ENCODE results near the gene CIB4.

DNA sequence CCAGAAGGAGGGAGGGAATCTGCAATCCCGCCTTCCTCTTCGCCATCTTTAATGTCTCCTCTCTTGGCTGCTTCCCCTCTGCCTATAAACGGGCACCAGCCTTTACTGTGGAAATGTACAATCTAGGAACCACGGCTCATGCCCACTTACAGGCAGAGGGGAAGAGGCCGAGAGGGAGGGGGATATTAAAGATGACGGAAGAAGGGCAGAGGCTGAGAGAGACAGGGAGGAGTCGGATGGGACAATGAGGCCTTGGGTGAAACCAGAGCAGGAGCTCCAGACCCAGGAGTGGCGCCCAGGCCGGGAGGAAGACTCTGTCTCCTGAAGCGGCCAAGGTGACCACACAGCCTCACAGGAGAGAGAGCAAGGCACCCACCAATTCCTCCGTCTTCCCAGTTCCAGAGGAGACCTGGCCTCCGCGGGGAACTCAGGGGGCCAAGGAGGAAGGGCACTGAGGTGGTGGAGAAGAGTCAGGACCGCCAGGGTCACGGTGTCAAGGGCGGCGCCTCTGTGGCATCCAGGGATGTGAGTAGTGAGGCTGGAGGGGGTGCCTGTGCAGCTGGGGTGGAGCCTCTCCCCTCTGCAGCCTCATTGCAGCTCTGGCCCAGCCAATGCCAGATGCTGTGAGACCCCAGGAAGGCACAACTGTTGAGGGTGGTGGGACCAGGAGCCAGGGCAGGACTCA, 67.8 kb downstream of the CIB4 start:
- TF ChIP-seq POLR2AphosphoS5 (IDR thresholded peaks at IDR 0.05) (no peak), POLR2A (IDR thresholded peaks at IDR 0.05) (no peak), EP300 (IDR thresholded peaks at IDR 0.05; ENCODE audit: low read depth) (no peak)
- TF ChIP-seq, protein P1, sequence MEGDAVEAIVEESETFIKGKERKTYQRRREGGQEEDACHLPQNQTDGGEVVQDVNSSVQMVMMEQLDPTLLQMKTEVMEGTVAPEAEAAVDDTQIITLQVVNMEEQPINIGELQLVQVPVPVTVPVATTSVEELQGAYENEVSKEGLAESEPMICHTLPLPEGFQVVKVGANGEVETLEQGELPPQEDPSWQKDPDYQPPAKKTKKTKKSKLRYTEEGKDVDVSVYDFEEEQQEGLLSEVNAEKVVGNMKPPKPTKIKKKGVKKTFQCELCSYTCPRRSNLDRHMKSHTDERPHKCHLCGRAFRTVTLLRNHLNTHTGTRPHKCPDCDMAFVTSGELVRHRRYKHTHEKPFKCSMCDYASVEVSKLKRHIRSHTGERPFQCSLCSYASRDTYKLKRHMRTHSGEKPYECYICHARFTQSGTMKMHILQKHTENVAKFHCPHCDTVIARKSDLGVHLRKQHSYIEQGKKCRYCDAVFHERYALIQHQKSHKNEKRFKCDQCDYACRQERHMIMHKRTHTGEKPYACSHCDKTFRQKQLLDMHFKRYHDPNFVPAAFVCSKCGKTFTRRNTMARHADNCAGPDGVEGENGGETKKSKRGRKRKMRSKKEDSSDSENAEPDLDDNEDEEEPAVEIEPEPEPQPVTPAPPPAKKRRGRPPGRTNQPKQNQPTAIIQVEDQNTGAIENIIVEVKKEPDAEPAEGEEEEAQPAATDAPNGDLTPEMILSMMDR (IDR thresholded peaks at IDR 0.05), result no peak

Measured in transverse colon (tissue), 4 donors.